DOHH2 (cell line): ENCODE data around the gene FRAS1.

Experiments
- H3F3A ChIP-seq: fragments of 200-600 bp; sonication (generic), shearing (Covaris generic); 2 replicates; pipeline ENCODE4 v1.6.0; 2016; ENCODE audit warnings: antibody characterized with exemption, mild to moderate bottlenecking; ENCODE audit not compliant: control insufficient read depth, insufficient read depth
- H3K27ac ChIP-seq: fragments of 200-600 bp; sonication (generic); 2 replicates; pipeline ENCODE4 v1.5.1; 2014; ENCODE audit warnings: low read depth, mild to moderate bottlenecking, low read length, moderate library complexity
- H3K27me3 ChIP-seq: fragments of 200-600 bp; sonication (generic); 2 replicates; pipeline ENCODE4 v1.6.1; 2014; ENCODE audit warnings: mild to moderate bottlenecking, low read length, mixed read lengths; ENCODE audit not compliant: control insufficient read depth
- H3K36me3 ChIP-seq: fragments of 200-600 bp; sonication (generic); 2 replicates; pipeline ENCODE4 v1.6.1; 2014; ENCODE audit warnings: mild to moderate bottlenecking, low read length, moderate library complexity, mixed read lengths; ENCODE audit not compliant: control insufficient read depth
- H3K4me1 ChIP-seq: fragments of 200-600 bp; sonication (generic); 2 replicates; pipeline ENCODE4 v1.6.1; 2014; ENCODE audit warnings: mild to moderate bottlenecking, low read length, mixed read lengths; ENCODE audit not compliant: control insufficient read depth
- H3K4me2 ChIP-seq: fragments of 200-600 bp; sonication (generic); 2 replicates; pipeline ENCODE4 v1.6.0; 2014; ENCODE audit warnings: mild to moderate bottlenecking, low read length, moderate library complexity
- H3K4me3 ChIP-seq: fragments of 200-600 bp; sonication (generic); 2 replicates; pipeline ENCODE4 v1.5.1; 2014; ENCODE audit warnings: mild to moderate bottlenecking, low read length, mixed read lengths
- H3K79me2 ChIP-seq: fragments of 200-600 bp; sonication (generic); 2 replicates; pipeline ENCODE4 v1.6.1; 2014; ENCODE audit warnings: mild to moderate bottlenecking, low read length, mixed read lengths; ENCODE audit not compliant: control insufficient read depth
- H3K9me2 ChIP-seq: fragments of 200-600 bp; sonication (generic); replicated peaks from 2 replicates; pipeline ENCODE4 v1.6.1; 2014; ENCODE audit warnings: mild to moderate bottlenecking, low read length, mixed read lengths; ENCODE audit not compliant: control insufficient read depth
- H3K9me3 ChIP-seq: fragments of 200-600 bp; sonication (generic); 2 replicates; pipeline ENCODE4 v1.6.1; 2014; ENCODE audit warnings: antibody characterized with exemption, low read length, mixed read lengths; ENCODE audit not compliant: control insufficient read depth, insufficient read depth
- H4K20me1 ChIP-seq: fragments of 200-600 bp; sonication (generic); 2 replicates; pipeline ENCODE4 v1.6.0; 2014; ENCODE audit warnings: low read depth, mild to moderate bottlenecking, antibody characterized with exemption, low read length, moderate library complexity; ENCODE audit not compliant: control insufficient read depth, insufficient read depth
- EZH2phosphoT487 ChIP-seq: fragments of 200-600 bp; sonication (generic); IDR thresholded peaks from 2 replicates; pipeline ENCODE4 v1.6.1; 2017; ENCODE audit warnings: borderline replicate concordance, mild to moderate bottlenecking, antibody characterized with exemption, low read length, moderate library complexity, mixed read lengths
- TF ChIP-seq, protein P1 (sequence below): fragments of 200-600 bp; sonication (generic); IDR thresholded peaks from one replicate; pipeline ENCODE4 v1.5.1; 2014; ENCODE audit warnings: antibody characterized with exemption, mild to moderate bottlenecking, low read depth, low read length; ENCODE audit not compliant: poor library complexity, severe bottlenecking

The FRAS1 gene

DNA sequence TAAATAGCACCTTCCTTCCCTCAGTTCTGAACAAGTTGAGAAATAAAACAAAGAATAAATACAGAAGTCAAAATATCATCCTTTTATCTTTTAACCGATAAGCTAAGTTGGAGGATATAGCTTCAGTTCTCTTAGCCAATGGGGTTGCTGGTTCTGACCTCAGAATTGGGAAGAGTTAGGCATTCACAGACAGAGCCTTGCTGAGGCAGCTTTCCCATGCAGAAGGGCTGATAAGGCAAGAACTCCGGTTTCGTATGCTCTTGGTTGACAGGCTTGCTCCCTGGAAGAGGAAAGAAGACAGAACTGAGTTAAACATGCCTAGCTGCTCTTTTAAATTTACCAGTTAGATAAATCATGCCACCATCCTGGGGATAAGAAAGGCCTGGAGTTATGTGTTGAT, 17.6 kb downstream of the FRAS1 start:
- no peak overlapping the region for H3K27ac ChIP-seq
- H3K4me1 ChIP-seq, result no peaks in the 10 kb centered on the region
- H3F3A ChIP-seq, result no peaks in the 10 kb centered on the region
- no peak overlapping the region for H3K4me3 ChIP-seq
- H4K20me1 ChIP-seq, result no peaks in the 10 kb centered on the region
- no peaks in the 10 kb centered on the region for H3K79me2 ChIP-seq
- H3K4me2 ChIP-seq, result no peak overlapping the region
- H3K9me3 ChIP-seq, result no peaks in the 10 kb centered on the region
- H3K27me3 ChIP-seq, result no peaks in the 10 kb centered on the region
- no peaks in the 10 kb centered on the region for H3K36me3 ChIP-seq
- no peak for TF ChIP-seq EZH2phosphoT487
- TF ChIP-seq, protein P1, sequence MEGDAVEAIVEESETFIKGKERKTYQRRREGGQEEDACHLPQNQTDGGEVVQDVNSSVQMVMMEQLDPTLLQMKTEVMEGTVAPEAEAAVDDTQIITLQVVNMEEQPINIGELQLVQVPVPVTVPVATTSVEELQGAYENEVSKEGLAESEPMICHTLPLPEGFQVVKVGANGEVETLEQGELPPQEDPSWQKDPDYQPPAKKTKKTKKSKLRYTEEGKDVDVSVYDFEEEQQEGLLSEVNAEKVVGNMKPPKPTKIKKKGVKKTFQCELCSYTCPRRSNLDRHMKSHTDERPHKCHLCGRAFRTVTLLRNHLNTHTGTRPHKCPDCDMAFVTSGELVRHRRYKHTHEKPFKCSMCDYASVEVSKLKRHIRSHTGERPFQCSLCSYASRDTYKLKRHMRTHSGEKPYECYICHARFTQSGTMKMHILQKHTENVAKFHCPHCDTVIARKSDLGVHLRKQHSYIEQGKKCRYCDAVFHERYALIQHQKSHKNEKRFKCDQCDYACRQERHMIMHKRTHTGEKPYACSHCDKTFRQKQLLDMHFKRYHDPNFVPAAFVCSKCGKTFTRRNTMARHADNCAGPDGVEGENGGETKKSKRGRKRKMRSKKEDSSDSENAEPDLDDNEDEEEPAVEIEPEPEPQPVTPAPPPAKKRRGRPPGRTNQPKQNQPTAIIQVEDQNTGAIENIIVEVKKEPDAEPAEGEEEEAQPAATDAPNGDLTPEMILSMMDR, result no peak
- no peaks in the 10 kb centered on the region for H3K9me2 ChIP-seq

DNA sequence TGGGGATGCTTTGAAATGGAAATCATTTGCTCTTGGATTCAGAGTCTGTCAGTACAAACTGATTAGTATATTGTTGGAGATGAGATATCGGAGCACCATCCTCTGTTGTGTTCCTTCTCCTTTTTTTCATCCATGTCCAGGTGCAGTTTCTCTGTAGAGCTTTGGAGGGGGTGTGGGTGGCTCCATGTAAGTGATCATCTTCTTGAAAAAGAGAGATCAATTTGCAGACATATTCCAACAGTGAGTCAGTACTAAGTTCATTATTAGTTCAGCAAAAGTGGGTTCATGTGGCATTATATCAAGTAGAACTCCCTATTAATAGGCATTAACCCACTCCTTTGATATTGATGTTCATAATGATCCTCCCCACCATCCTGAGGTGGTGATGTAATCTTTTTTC, 18.9 kb downstream of the FRAS1 start:
- no peaks in the 10 kb centered on the region for H3K79me2 ChIP-seq
- H3K4me3 ChIP-seq, result no peak overlapping the region
- H3K36me3 ChIP-seq, result no peaks in the 10 kb centered on the region

DNA sequence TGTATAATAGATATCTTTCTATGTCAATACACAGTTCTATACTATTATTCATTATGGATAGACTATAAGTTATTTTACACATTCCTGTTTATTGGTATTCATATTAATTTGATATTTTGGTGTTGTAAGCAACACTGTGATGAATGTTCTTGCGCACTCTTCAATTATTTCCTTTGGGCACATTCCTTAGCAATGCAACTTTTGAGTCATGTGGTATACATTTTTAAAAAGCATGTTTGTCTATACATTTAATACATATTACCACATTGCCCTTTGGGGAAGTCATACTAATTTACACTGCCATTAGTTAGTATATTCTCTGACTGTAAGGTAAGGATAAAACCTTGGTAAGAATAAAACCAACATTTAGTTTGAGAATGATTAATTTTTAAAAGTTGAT, 21.0 kb downstream of the FRAS1 start:
- TF ChIP-seq, protein P1, result no peak
- TF ChIP-seq EZH2phosphoT487, result no peak
- H3K4me3 ChIP-seq, result no peak overlapping the region
- no peak overlapping the region for H3K4me2 ChIP-seq
- no peaks in the 10 kb centered on the region for H3K9me2 ChIP-seq
- H3K79me2 ChIP-seq, result no peaks in the 10 kb centered on the region
- no peaks in the 10 kb centered on the region for H3F3A ChIP-seq
- H3K27me3 ChIP-seq, result no peaks in the 10 kb centered on the region
- H3K27ac ChIP-seq, result no peak overlapping the region
- H4K20me1 ChIP-seq, result no peaks in the 10 kb centered on the region
- no peaks in the 10 kb centered on the region for H3K4me1 ChIP-seq
- no peaks in the 10 kb centered on the region for H3K9me3 ChIP-seq
- no peaks in the 10 kb centered on the region for H3K36me3 ChIP-seq

More for the DNA sequence above, 18.9 kb downstream of the FRAS1 start:
- Histone ChIP-seq H3K27me3 (no peaks in the 10 kb centered on the region), H3K9me3 (no peaks in the 10 kb centered on the region), H3K4me1 (no peaks in the 10 kb centered on the region), H3K27ac (no peak overlapping the region), H3K9me2 (no peaks in the 10 kb centered on the region), H3F3A (no peaks in the 10 kb centered on the region), H3K4me2 (no peak overlapping the region), H4K20me1 (no peaks in the 10 kb centered on the region)
- TF ChIP-seq, protein P1, result no peak
